ENCODE results near the gene ZNF234.
"Not testable (repeated sequence)": the region's sequence is repeated elsewhere in the genome, so short reads cannot be mapped to it uniquely, and the experiment has no call there.

The ZNF234 gene
- total RNA-seq = 34.8 to 40.0 reads per million in 2 donors

DNA sequence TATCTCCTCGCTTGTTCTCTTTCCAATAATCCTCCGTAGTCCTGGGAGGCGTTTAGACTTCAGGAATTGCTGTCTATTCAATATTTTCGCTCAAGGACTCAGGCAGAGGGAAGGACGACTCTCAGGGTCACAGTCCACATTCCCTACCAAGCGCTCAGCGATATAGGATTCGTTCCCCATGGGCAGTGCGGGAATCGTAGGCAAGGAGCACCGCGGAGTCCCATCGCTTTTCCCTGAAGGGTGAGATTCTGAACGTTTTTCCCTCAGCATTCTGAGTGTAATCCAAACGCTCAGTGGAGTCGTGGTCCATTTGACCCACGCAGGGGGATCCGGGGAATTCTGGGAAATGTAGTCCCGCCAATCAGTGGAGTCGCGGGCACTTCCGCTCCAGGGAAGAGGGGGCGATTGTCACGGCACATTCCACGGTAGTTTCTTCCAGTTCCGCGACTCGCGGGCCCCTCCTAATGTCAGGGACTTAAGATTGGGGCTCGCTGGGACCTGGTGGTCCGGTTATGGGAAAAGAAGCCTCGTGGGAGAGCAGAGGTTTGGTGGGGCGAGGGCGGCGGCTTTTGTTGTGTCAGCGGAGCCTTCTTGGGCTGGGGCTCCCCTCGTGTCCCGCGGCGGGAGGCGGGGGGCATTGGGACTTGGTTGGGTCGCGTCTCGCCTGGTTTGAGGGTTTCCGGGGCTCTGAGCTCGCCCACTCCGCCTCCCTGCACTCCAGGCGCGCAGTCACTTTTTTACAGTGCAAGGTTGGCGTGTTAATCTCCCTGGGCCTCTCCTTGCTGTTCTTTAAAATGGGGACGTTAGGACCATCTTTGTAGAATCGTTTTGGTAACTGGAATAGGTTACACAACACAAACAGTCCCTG, at the start of gene ZNF234:
Gene ZNF234, plus strand, starts transcription at position 364 of the 868 bp plus-strand sequence. CDS start 3,079 bp downstream, outside the sequence.
- peak; percentile 33 for DNase-seq

DNA sequence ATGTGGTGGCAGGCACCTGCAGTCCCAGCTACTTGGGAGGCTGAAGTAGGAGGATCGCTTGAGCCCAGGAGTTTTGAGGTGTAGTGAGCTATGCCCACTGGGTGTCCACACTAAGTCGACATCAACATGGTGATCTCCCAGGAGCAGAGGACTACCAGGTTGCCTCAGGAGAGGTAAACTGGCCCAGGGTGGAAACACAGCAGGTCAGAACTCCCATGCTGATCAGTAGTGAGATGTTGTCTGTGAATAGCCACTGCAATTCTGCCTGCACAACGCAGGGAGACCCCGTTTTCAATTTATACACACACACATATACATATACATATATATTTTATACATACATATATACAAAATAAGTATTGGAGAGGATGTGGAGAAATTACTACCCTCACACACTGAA, 49.2 kb upstream of the ZNF234 start:
- no peak for DNase-seq

DNA sequence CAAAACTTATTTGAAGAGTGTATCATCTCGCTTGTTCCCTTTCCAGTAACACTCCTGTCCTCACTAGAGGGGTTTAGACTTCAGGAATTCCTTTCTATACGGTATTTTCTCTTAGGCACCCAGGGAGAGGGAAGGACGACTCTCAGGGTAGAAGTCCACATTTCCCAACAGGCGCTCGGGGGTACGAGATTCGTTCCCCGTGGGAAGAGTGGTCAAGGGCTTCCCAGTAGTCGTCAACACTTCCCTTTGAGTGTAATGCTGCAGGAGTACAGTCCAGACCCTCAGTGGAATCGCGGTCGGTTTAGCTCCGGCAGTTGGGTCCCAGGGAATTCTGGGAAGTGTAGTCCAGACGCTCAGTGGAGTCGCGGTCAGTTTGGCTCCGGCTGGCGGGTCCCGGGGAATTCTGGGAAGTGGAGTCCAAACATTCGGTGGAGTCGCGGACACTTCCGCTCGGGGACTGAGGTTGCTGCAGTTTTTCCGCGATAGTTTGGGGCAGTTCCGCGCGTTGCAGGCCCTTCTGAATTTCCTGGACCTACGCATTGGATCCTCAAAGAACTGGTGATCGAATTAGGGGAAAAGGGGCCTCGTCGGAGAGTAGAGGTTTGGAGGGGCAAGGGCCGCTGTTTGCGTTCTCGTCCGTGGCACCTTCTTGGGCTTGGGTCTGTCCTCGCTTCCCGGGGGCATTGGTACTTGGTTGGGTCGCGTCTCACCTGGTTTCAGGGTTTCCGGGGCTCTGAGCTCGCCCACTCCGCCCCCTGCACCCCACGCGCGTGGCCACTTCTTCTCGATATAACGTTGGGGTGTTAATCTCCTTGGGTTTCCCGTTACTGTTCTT, 47.2 kb upstream of the ZNF234 start, which contains the start of gene ZNF224:
Gene ZNF224, plus strand, starts transcription at position 431 of the 835 bp plus-strand sequence. CDS start 3,513 bp downstream, outside the sequence.
- peak; percentile 43 for DNase-seq

DNA sequence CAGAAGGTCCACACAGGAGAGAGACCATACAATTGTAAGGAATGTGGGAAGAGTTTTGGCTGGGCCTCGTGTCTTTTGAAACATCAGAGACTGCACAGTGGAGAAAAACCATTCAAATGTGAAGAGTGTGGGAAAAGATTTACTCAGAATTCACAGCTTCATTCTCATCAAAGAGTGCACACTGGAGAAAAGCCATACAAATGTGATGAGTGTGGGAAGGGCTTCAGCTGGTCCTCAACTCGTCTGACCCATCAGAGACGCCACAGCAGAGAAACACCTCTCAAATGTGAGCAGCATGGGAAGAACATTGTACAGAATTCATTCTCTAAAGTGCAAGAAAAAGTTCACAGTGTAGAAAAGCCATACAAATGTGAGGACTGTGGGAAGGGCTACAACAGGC, 33.6 kb upstream of the ZNF234 start:
- DNase-seq = no peak

DNA sequence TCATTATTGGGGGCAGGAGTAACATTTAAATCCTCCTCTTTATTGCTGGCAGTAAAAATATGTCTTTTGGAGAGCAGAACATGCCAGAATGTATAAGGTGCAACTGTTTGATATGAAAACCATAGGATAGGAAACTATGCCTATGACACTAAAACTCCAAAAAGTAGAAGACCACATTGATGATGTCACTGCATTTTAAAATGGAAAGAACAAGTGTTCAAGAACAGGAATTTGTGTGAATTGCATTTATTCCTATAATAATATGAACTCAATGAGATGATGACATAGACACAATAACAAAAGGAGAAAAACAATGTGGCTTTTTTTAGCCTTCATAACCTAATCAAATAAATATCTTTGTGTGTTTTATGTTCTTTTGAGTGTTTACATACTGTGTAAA, 31.9 kb upstream of the ZNF234 start:
- DNase-seq = no peak

DNA sequence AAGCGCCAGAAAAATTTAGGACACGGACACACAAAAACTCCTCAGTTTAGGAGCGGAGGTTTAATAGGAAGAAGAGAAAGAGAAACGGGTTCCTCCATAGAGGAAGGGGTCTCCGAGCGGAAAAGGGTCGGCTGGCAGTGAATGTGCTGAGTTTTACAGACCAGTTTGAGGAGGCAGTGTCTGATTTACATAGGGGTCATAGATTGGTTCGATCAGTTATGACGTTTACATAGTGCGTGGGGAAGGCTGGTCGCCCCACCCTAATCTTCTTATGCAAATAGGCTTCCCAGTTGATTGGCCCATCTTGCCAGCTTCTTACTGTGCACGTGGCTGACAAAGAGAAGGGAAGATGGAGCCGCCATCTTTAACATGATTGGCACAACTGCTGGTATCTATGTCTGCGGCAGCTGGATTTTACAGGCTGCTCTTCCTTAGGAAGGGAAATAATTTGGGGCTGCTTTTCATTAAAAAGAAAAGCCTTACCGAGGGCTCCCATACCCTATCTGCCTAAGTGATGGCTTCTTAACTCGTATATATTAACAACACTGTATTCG, 29.4 kb upstream of the ZNF234 start:
- no peak for DNase-seq

DNA sequence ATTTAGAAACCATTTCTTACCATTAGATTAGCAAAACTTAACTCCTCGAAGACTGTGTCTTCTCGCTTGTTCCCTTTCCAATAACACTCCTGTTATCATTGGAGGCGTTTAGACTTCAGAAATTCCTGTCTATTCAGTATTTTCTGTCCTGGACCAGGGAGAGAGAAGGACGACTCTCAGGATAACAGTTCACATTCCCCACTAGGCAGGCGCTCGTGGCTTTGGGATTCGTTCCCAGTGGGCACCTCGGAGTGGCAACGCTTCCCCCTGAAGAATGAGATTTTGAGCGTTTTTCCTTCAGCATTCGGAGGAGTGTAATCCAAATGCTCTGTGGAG, 28.6 kb upstream of the ZNF234 start:
- no peak for DNase-seq

DNA sequence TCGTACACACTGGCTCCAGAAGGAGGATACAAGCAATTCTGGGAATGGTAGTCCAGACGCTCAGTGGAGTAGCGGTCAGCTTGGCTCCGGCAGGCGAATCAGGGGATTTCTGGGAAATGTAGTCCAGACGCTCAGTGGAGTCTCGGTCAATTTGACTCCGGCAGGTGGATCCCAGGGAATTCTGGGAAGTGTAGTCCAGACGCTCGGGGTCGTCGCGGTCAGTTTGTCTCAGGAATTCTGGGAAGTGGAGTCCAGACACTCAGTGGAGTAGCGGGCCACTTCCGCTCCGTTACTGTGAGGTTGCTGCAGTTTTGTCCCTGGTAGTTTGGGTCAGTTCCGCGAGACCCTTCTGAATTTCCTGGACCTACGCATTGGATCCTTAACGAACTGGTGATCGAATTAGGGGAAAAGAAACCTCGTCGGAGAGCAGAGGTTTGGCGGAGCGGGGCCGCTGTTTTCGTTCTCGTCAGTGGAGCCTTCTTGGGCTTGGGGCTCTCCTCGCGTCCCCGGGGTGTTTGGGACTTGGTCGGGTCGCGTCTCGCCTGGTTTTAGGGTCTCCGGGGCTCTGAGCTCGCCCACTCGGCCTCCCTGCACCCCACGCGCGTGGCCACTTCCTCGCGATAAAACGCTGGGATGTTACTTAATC, 28.1 kb upstream of the ZNF234 start, which contains the start of gene ZNF225:
Gene ZNF225, plus strand, starts transcription at position 262 of the 646 bp plus-strand sequence. CDS start 2,429 bp downstream, outside the sequence.
- no peak for DNase-seq

DNA sequence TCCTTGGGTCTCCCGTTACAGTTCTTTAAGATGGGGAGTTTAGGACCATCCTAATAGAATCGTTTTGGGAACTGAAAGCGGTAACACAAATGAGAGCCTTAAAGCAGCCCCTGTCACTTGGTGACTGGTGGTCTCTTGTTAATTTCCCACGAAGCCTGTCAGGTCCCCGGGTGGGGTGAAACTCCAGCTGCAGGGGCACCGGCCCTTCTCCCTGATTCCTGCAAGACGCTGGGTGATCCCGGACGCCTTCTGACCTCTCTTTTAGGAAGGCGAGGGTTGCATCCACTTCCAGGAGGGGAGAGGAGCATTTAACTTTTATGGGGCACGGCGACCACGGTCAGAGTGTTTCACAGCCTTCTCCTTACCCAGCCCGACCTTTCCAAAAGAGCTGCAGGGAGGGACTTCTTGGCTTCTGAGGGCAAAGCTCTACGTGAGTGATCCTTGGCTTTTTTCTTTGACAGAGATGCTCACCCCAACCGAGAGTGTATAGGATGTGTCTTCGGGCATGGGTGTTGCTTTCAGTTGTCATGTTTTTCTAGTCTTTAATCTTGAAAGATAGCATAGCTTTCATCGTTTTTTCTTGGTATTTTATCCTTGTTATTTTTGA, 27.5 kb upstream of the ZNF234 start:
- DNase-seq = no peak

DNA sequence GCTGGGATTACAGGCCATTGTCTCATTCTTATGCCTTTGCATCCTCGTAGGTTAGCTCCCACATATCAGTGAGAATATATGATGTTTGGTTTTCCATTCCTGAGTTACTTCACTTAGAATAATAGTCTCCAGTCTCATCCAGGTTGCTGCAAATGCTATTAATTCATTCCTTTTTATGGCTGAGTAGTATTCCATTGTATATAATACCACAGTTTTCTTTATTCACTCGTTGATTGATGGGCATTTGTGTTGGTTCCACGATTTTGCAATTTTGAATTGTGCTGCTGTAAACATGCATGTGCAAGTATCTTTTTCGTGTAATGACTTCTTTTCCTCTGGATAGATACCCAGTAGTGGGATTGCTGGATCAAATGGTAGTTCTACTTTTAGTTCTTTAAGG, 20.2 kb upstream of the ZNF234 start:
- not testable (repeated sequence) for DNase-seq

DNA sequence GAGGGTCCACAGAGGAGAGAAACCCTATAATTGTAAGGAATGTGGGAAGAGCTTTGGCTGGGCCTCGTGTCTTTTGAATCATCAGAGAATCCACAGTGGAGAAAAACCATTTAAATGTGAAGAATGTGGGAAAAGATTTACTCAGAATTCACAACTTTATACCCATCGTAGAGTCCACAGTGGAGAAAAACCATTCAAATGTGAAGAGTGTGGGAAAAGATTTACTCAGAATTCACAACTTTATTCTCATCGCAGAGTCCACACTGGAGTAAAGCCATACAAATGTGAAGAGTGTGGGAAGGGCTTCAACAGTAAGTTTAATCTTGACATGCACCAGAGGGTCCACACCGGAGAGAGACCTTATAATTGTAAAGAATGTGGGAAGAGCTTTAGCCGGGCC, 9.4 kb upstream of the ZNF234 start:
- DNase-seq = no peak

DNA sequence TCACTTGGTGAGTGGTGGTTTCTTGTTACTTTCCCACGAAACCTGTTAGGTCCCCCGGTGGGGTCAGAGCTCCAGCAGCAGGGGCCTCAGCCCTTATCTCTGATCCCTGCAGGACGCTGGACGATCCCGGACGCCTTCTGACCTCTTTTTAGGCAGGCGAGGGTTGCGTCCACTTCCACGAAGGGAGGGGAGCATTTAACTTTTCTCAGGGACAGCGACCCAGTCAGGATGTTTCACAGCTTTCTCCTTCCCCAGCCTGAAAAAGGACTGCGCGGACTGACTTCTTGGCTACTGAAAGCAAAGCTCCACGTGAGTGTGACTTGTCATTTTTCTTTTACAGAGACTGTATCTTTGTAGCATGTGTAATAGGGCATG, 692 bp downstream of the ZNF234 start:
- no peak for DNase-seq

DNA sequence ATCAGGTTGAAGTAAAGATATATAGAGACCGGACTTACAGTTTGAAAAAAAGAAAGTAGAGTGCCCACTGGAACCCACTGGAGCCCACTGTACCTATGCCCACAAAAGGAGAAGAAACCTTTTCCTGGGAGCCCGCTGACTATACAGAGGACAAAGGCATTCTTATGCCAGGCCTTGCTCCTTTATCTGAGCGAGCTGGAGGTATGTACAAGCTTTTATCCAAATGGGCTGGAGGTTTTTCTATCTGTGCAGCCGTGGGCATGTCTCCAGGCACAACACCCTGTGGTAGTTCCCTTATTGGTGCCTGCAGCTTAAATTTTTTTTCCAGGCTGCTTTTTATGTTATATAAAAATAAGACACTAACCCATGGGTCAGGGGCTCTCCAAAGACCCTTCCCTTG, 8.4 kb downstream of the ZNF234 start:
- DNase-seq = no peak

DNA sequence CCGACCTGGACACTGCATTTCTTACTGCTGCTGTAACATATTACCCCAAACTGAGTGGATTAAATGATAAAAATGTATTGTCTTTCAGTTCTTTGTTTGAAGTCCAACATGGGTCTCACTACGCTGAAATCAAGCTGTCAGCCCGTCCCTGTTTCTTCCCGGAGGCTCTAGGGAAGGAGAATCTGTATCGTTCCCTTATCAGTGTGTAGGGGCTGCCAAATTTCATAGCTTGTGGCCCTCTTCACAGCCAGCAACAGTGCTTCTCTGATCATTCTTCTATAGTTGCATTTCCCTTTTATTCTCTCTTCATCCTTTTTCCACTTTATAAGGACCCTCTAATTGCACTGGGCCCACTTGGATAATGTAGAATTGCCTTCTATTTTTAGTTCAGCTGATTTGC, 10.1 kb downstream of the ZNF234 start:
- no peak for DNase-seq

DNA sequence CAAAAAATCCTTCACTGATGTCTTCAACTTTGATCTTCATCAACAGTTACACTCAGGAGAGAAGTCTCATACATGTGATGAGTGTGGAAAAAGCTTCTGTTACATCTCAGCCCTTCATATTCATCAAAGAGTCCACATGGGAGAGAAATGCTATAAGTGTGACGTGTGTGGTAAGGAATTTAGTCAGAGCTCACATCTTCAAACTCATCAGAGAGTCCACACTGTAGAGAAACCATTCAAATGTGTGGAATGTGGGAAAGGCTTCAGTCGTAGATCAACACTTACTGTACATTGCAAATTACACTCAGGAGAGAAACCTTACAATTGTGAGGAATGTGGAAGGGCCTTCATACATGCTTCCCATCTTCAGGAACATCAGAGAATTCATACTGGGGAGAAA, 15.1 kb downstream of the ZNF234 start:
- DNase-seq = no peak

DNA sequence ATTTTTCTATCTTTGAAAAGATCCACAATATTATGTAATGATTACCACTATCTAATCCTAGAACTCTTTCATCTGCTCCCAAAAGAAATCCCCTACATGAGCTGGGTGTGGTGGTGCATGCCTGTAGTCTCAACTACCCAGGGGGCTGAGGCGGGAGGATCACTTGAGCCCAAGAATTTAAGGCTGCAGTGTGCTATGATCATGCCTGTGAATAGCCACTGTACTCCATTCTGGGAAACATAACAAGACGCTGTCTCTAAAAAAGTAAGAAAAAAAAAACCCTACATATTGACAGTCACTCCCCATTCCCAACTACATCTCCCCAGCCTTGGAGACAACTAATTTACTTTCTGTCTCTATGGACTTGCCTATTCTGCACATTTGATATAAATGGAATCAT, 22.4 kb downstream of the ZNF234 start:
- no peak for DNase-seq

DNA sequence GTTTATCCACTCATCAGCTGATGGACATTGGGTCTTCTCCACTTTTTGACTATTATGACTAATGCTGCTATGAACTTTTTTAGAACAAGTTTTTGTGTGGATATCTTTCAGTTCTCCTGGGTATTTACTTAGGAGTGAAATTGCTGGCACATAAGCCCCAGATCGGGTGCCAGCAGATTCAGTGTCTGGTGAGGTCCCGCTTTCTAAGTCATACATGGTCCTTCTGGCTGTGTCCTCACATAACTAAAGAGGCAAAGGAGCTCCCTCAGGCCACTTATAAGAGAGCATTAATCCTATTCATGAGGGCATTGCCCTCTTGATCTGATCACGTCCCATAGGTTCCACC, 22.9 kb downstream of the ZNF234 start:
- no peak for DNase-seq

DNA sequence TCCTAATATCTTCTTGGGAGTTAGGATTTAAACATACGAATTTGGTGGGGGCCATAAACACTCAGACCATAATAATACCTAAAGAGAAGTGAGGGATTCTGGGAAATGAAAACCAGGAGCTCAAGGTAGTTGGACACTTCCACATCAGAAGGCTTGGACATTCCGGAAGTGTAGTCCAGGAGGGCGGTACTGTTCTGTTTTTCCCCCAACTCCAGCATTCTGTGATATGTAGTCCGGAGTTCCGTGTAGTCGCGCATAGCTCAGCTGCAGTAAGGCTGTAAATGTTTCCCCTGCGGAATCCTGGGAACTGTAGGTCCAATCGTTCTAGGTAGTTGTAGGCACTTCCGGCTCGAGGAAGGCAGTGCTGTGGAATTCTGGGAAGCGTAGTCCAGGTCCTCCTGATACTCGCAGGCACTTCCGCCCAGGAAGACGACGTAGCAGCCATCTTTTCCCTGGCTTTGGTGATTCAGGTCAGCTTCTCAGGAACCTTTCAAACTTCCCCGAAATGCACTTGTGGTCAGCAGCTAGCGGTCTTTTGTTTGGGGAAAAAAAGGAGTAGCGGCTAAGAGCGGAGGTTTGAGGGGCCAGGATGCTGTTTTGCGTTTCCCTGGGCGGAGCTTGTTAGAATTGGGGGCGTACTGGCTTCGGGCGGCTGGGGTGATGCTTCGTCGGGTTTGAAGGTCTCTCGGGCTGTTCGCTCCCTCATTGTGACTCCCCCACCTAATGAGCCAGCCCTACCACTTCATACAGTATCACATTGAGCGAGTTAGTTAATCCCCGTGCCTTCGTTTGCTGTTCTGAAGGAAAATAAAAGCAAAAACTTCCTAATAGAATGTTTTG, 23.5 kb downstream of the ZNF234 start, which contains the start of gene ZNF226:
Gene ZNF226, plus strand, starts transcription at position 428 of the 840 bp plus-strand sequence. CDS start 4,981 bp downstream, outside the sequence.
- DNase-seq = no peak

DNA sequence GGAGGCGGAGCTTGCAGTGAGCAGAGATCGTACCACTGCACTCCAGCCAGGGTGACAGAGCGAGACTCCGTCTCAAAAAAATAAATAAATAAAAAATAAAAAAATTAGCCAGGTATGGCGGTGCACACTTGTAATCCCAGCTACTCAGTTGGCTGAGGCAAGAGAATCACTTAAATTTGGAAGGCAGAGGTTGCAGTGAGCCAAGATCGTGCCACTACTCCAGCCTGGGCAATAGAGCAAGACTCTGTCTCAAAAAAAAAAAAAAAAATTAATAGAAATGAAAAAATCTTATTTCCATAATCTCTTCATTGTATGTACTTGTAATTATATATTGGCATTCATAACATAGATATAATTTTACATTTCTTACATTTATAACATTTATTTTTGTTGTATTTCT, 29.3 kb downstream of the ZNF234 start:
- not testable (repeated sequence) for DNase-seq

DNA sequence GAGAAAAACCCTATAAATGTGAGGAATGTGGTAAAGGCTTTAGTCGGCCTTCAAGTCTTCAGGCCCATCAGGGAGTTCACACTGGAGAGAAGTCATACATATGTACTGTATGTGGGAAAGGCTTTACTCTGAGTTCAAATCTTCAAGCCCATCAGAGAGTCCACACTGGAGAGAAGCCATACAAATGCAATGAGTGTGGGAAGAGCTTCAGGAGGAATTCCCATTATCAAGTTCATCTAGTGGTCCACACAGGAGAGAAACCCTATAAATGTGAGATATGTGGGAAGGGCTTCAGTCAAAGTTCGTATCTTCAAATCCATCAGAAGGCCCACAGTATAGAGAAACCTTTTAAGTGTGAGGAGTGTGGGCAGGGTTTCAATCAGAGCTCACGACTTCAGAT, 35.2 kb downstream of the ZNF234 start:
- DNase-seq = no peak

DNA sequence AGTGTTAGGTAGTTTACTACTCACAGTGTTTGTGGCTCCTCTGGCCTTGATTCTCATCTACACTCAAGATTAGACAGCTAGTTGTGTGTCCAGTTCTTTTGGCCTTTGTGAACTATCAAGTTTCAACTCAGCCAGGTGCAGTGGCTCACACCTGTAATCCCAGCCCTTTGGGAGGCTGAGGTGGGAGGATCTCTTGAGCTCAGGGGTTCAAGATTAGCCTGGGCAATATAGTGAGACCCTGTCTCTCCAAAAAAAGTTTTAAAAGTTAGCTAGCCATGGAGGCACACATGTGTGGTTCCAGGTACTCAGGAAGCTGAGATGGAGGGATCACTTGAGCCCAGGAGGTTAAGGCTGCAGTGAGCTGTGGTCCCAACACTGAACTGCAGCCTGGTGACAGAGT, 39.6 kb downstream of the ZNF234 start:
- DNase-seq = no peak
